H1 (cell line): ENCODE measurements around the gene DOCK9. TPM values are rescaled to one million over a fixed set of nuclear protein-coding genes. Genes with fewer than 3 reads are reported as not detected.
"Not testable (repeated sequence)": the region's sequence is repeated elsewhere in the genome, so short reads cannot be mapped to it uniquely, and the experiment has no call there.

Experiments used
- CTCF ChIA-PET: fragments of 300-600 bp; sonication (Branson Sonifier 250); formaldehyde crosslinking; loops from one replicate; lab custom pipeline; 2021; ENCODE audit not compliant: partially characterized antibody; lab: Charles Lee
- POLR2A ChIA-PET: fragments of 300-600 bp; sonication (Branson Sonifier 250); formaldehyde crosslinking; loops from one replicate; lab custom pipeline; 2021; ENCODE audit warnings: inconsistent platforms; ENCODE audit not compliant: partially characterized antibody; lab: Charles Lee
- DNase-seq, 2 experiments: peaks; one replicate each; pipeline versions ENCODE4 v3.0.0 to v3.0.0-alpha.2; 2010 to 2022; ENCODE audit warnings: low spot score in 2 of 2, low read depth in 1 of 2, mixed read lengths in 1 of 2
- FAIRE-seq: peaks from 2 replicates; lab custom pipeline; 2011; peaks lifted over from hg19 to GRCh38; lab: Jason Lieb, UNC
- H2AFZ ChIP-seq: 2 replicates; pipeline ENCODE4 v1.8.1; 2012; ENCODE audit warnings: low read length, inconsistent platforms
- H2AK5ac ChIP-seq: 2 replicates; pipeline ENCODE4 v1.6.1; 2013; ENCODE audit warnings: low read depth, low read length
- H2BK120ac ChIP-seq: replicated peaks from 2 replicates; pipeline ENCODE3; 2013; ENCODE audit warnings: low read depth, low read length, inconsistent platforms
- H2BK12ac ChIP-seq: 2 replicates; pipeline ENCODE4 v1.6.1; 2013; ENCODE audit warnings: low read depth, low read length
- H2BK15ac ChIP-seq: 2 replicates; pipeline ENCODE4 v1.6.1; 2013; ENCODE audit warnings: low read length
- H2BK20ac ChIP-seq: 2 replicates; pipeline ENCODE4 v1.6.1; 2013; ENCODE audit warnings: low read length
- H2BK5ac ChIP-seq: 2 replicates; pipeline ENCODE4 v1.6.1; 2013; ENCODE audit warnings: low read depth, low read length
- H3K14ac ChIP-seq: 2 replicates; pipeline ENCODE4 v1.6.1; 2013; ENCODE audit warnings: inconsistent platforms; ENCODE audit not compliant: insufficient read length
- H3K18ac ChIP-seq: 2 replicates; pipeline ENCODE4 v1.6.1; 2013; ENCODE audit warnings: low read length; ENCODE audit errors: extremely low read depth
- H3K23ac ChIP-seq: 2 replicates; pipeline ENCODE4 v1.6.1; 2013; ENCODE audit warnings: inconsistent platforms; ENCODE audit not compliant: insufficient read length
- H3K23me2 ChIP-seq: 2 replicates; pipeline ENCODE4 v1.6.1; 2013; ENCODE audit warnings: low read depth, low read length
- H3K27ac ChIP-seq: 2 replicates; pipeline ENCODE4 v1.6.1; 2011; ENCODE audit warnings: low read depth, low read length, inconsistent platforms
- H3K27me3 ChIP-seq, 4 experiments: replicated peaks in 1 of 4; 1 replicate in 1 of 4; 2 replicates in 3 of 4; pipeline versions ENCODE4 v1.6.1 to v1.8.1; 2011 to 2013; ENCODE audit warnings: low read length in 3 of 4, mild to moderate bottlenecking in 3 of 4, inconsistent platforms in 2 of 4, mixed read lengths in 2 of 4, moderate library complexity in 1 of 4; ENCODE audit not compliant: control insufficient read depth in 3 of 4, insufficient read depth in 3 of 4; ENCODE audit errors: extremely low read depth in 1 of 4
- H3K36me3 ChIP-seq, 4 experiments: 2 replicates each; pipeline versions ENCODE4 v1.6.1 to v1.8.1; 2011 to 2013; ENCODE audit warnings: mild to moderate bottlenecking in 4 of 4, low read length in 3 of 4, moderate library complexity in 2 of 4, control low read depth in 1 of 4, inconsistent platforms in 1 of 4; ENCODE audit not compliant: insufficient read depth in 4 of 4, control insufficient read depth in 2 of 4
- H3K4ac ChIP-seq: replicated peaks from 2 replicates; pipeline ENCODE3; 2013; ENCODE audit warnings: low read length, low read depth, mixed read lengths, inconsistent platforms; ENCODE audit not compliant: insufficient read length
- H3K4me1 ChIP-seq, 4 experiments: replicated peaks in 1 of 4; 1 replicate in 1 of 4; 2 replicates in 3 of 4; pipeline versions ENCODE4 v1.6.1 to v1.8.1; 2011 to 2013; ENCODE audit warnings: low read length in 3 of 4, inconsistent platforms in 2 of 4, mixed read lengths in 1 of 4; ENCODE audit not compliant: insufficient read depth in 4 of 4, control insufficient read depth in 3 of 4
- H3K4me2 ChIP-seq, 2 experiments: 2 replicates each; pipeline versions ENCODE4 v1.6.1 to v1.8.1; 2011 to 2013; ENCODE audit warnings: low read depth in 2 of 2, low read length in 2 of 2, control low read depth in 1 of 2, inconsistent platforms in 1 of 2, mild to moderate bottlenecking in 1 of 2; ENCODE audit not compliant: insufficient read depth in 1 of 2
- H3K4me3 ChIP-seq, 4 experiments: fragments of 200-600, 300-600 bp in 1 of 4; sonication (generic), shearing (Covaris generic), sonication (Bioruptor Twin) in 1 of 4; 2 replicates each; pipeline versions ENCODE4 v1.5.1 to v1.8.1; 2011 to 2016; ENCODE audit warnings: low read length in 4 of 4, low read depth in 3 of 4, control low read depth in 2 of 4, inconsistent platforms in 2 of 4, mild to moderate bottlenecking in 2 of 4, mixed read lengths in 1 of 4, moderate library complexity in 1 of 4; ENCODE audit not compliant: insufficient read depth in 2 of 4; ENCODE audit errors: extremely low read depth in 1 of 4
- H3K56ac ChIP-seq: replicated peaks from 2 replicates; pipeline ENCODE3; 2013; ENCODE audit warnings: low read depth, mild to moderate bottlenecking, mixed read lengths, low read length, inconsistent platforms; ENCODE audit not compliant: insufficient read length
- H3K79me1 ChIP-seq: 2 replicates; pipeline ENCODE4 v1.6.1; 2013; ENCODE audit warnings: low read depth, low read length, control low read depth
- H3K79me2 ChIP-seq, 2 experiments: 2 replicates each; pipeline versions ENCODE4 v1.6.1 to v1.8.1; 2012 to 2013; ENCODE audit warnings: low read length in 2 of 2, mild to moderate bottlenecking in 2 of 2, inconsistent platforms in 1 of 2; ENCODE audit not compliant: insufficient read depth in 2 of 2, control insufficient read depth in 1 of 2
- H3K9ac ChIP-seq, 4 experiments: replicated peaks in 1 of 4; 1 replicate in 1 of 4; 2 replicates in 3 of 4; pipeline versions ENCODE4 v1.6.1 to v1.8.1; 2011 to 2013; ENCODE audit warnings: low read depth in 3 of 4, low read length in 3 of 4, control low read depth in 2 of 4, mild to moderate bottlenecking in 2 of 4, moderate library complexity in 2 of 4, inconsistent platforms in 1 of 4; ENCODE audit errors: extremely low read depth in 1 of 4
- H3K9me3 ChIP-seq, 2 experiments: 2 replicates each; pipeline versions ENCODE4 v1.6.1 to v1.8.1; 2012 to 2013; ENCODE audit warnings: mild to moderate bottlenecking in 2 of 2, moderate library complexity in 2 of 2, control low read depth in 1 of 2, inconsistent platforms in 1 of 2, low read depth in 1 of 2, low read length in 1 of 2, mixed read lengths in 1 of 2; ENCODE audit not compliant: insufficient read depth in 2 of 2
- H4K20me1 ChIP-seq, 2 experiments: replicated peaks in 1 of 2; 2 replicates each; pipeline versions ENCODE3 to v1.8.1; 2011 to 2013; ENCODE audit warnings: inconsistent platforms in 2 of 2, low read length in 2 of 2, mild to moderate bottlenecking in 1 of 2; ENCODE audit not compliant: insufficient read depth in 2 of 2, control insufficient read depth in 1 of 2
- H4K5ac ChIP-seq: 2 replicates; pipeline ENCODE4 v1.6.1; 2013; ENCODE audit warnings: low read length, low read depth, mixed read lengths, inconsistent platforms; ENCODE audit not compliant: insufficient read length
- H4K8ac ChIP-seq: 2 replicates; pipeline ENCODE4 v1.8.0; 2013; ENCODE audit warnings: mild to moderate bottlenecking, moderate library complexity, low read length, inconsistent platforms; ENCODE audit not compliant: insufficient read depth; ENCODE audit errors: extremely low read depth
- H4K91ac ChIP-seq: replicated peaks from 2 replicates; pipeline ENCODE3; 2013; ENCODE audit warnings: low read length, mixed read lengths, inconsistent platforms; ENCODE audit not compliant: insufficient read length
- WGBS, 2 experiments: shearing (Covaris generic) in 1 of 2; methylation state at CpG; one replicate each; pipeline versions ENCODE4 v1.1.6 to v1.1.7; 2013 to 2015; ENCODE audit warnings: low lambda C conversion rate in 2 of 2, mixed read lengths in 2 of 2, inconsistent platforms in 1 of 2, low coverage in 1 of 2, missing lambda C conversion rate in 1 of 2; ENCODE audit not compliant: insufficient replicate concordance in 2 of 2, insufficient coverage in 1 of 2, insufficient read length in 1 of 2; ENCODE audit errors: extremely low coverage in 1 of 2, missing lambda C conversion rate in 1 of 2; 5-methylcytosine and 5-hydroxymethylcytosine counted together
- polyA plus RNA-seq, 7 experiments: library from polyadenylated mRNA; depleted of rRNA in 3 of 7; stranded (reverse) in 5 of 7; unstranded in 2 of 7; fragments of >200 nt in 5 of 7; fragments of 200-250 nt in 2 of 7; gene quantifications; 1 replicate in 5 of 7; 2 replicates in 1 of 7; 4 replicates in 1 of 7; pipeline versions ENCODE4 v1.2.1 to v1.2.3, GENCODE V29; 2011 to 2013; ENCODE audit warnings: missing spikeins in 2 of 7, mixed read lengths in 2 of 7
- total RNA-seq: library from RNA; stranded (reverse); fragmentation: NEBNext Ultra II Directional; extraction: Animal tissue kit (Norgen Biotek cat#: 25700); gene quantifications from 2 replicates; pipeline ENCODE4 v1.2.1, GENCODE V29; 2021

Gene DOCK9
- total and polyA plus RNA-seq, 2 of the 8 experiments (the other 6 are each of a cell fraction or from before 2014, with no cell fraction given), result 21.6 to 31.5 TPM

- H3K79me1 ChIP-seq, H2BK20ac ChIP-seq, H3K18ac ChIP-seq, H2AK5ac ChIP-seq, H3K4me1 ChIP-seq, H2BK5ac ChIP-seq, H3K79me2 ChIP-seq, H3K23me2 ChIP-seq, H3K4ac ChIP-seq, DNase-seq, H4K5ac ChIP-seq, H4K8ac ChIP-seq, H2AFZ ChIP-seq, H2BK12ac ChIP-seq, H3K9ac ChIP-seq, H3K4me2 ChIP-seq, H3K36me3 ChIP-seq, H3K27me3 ChIP-seq, H3K23ac ChIP-seq, H4K91ac ChIP-seq, POLR2A ChIA-PET, H3K9me3 ChIP-seq, H3K56ac ChIP-seq, H4K20me1 ChIP-seq, H2BK15ac ChIP-seq, H3K4me3 ChIP-seq, H3K27ac ChIP-seq, H2BK120ac ChIP-seq, H3K14ac ChIP-seq: not testable (repeated sequence)
- whole genome bisulfite sequencing, 2 experiments, result 86% methylated on average over 1 of the region's 5 CpGs; no CpG with 5 or more reads in 1 of the 2 experiments
- CTCF ChIA-PET, result interaction anchor here (1.1 to 1.2 kb wide), 2 partner anchors 18 to 224 kb away, joined by 3 to 4 read pairs; no protein-coding TSS in a partner anchor
- FAIRE-seq, result peak; percentile 65
These were observed 165.6 kb downstream of the DOCK9 start for GRCh38 chr13:98812186-98812790.
